ENCODE results near the gene UFL1.

Gene UFL1

GRCh38 chr6:96575359-96575758 lies 53.8 kb downstream of the UFL1 start:
- no peak for DNase-seq

GRCh38 chr6:96576221-96576620 lies 54.6 kb downstream of the UFL1 start:
- DNase-seq = no peak

GRCh38 chr6:96582021-96582420 lies 60.4 kb downstream of the UFL1 start:
- no peak for DNase-seq

GRCh38 chr6:96582436-96582835 lies 60.8 kb downstream of the UFL1 start:
- no peak for DNase-seq

- no peak for DNase-seq
Observed at GRCh38 chr6:96604420-96604819, 82.8 kb downstream of the UFL1 start.
